Osteocyte (in vitro differentiated cells): ENCODE measurements around the gene CNGA2. TPM values are rescaled to one million over a fixed set of nuclear protein-coding genes. Genes with fewer than 3 reads are reported as not detected.

Source experiments
- DNase-seq: peaks from one replicate; pipeline ENCODE4 v3.0.0; 2021; ENCODE audit warnings: mixed read lengths; ENCODE audit not compliant: unreplicated experiment; ENCODE audit errors: extremely low spot score
- H3K27ac Mint-ChIP-seq: one replicate; pipeline ENCODE4 v1.8.0; 2021; ENCODE audit warnings: mild to moderate bottlenecking, mixed read lengths; ENCODE audit not compliant: unreplicated experiment
- H3K27me3 Mint-ChIP-seq: one replicate; pipeline ENCODE4 v1.8.0; 2021; ENCODE audit warnings: mixed read lengths; ENCODE audit not compliant: unreplicated experiment
- H3K36me3 Mint-ChIP-seq: one replicate; pipeline ENCODE4 v1.8.0; 2021; ENCODE audit warnings: mixed read lengths; ENCODE audit not compliant: unreplicated experiment
- H3K4me1 Mint-ChIP-seq: one replicate; pipeline ENCODE4 v1.8.0; 2021; ENCODE audit warnings: mixed read lengths; ENCODE audit not compliant: unreplicated experiment
- H3K4me3 Mint-ChIP-seq: one replicate; pipeline ENCODE4 v1.8.0; 2021; ENCODE audit warnings: mild to moderate bottlenecking, moderate library complexity, mixed read lengths; ENCODE audit not compliant: unreplicated experiment
- H3K9me3 Mint-ChIP-seq: one replicate; pipeline ENCODE4 v1.8.0; 2021; ENCODE audit warnings: mixed read lengths; ENCODE audit not compliant: unreplicated experiment
- total RNA-seq: library from RNA; stranded (reverse); gene quantifications from 2 replicates; pipeline ENCODE4 v1.2.1, GENCODE V29; 2021
- TF ChIP-seq, protein P1 (sequence below): fragments of 200-600 bp; sonication (generic); IDR thresholded peaks from 2 replicates; pipeline ENCODE4 v1.5.0; 2021; ENCODE audit warnings: antibody characterized with exemption, mild to moderate bottlenecking, moderate library complexity

CNGA2 gene
- total RNA-seq, 1 donor from 2014 or later, result not detected

DNA sequence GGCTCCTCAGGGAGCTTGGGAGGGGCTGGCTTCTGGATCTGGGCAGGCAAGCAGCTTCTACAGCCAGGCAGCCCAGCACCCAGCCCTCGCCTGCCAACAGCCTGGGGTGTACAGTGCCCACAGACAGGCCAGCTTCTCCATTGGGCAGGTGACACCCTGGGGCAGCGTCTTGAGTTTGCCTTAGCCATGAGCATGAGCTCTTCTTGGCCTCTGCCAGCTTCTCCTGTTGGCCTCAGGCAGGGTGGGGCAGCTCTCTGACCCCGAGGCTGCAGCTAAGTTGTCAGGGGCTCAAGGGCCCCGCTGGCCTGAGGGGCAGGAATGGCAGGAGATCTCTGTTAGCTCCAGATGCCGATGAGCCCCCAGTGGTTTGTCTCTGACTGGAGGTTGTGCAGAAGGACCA, 7.8 kb upstream of the CNGA2 start:
- Mint-ChIP-seq H3K4me1 (no peaks in the 10 kb centered on the region), H3K36me3 (no peaks in the 10 kb centered on the region), H3K4me3 (no peak overlapping the region), H3K27me3 (no peaks in the 10 kb centered on the region), H3K9me3 (peaks cover 33% of the 10 kb centered on the region), H3K27ac (no peak overlapping the region)
- no peak for DNase-seq
- TF ChIP-seq, protein P1, sequence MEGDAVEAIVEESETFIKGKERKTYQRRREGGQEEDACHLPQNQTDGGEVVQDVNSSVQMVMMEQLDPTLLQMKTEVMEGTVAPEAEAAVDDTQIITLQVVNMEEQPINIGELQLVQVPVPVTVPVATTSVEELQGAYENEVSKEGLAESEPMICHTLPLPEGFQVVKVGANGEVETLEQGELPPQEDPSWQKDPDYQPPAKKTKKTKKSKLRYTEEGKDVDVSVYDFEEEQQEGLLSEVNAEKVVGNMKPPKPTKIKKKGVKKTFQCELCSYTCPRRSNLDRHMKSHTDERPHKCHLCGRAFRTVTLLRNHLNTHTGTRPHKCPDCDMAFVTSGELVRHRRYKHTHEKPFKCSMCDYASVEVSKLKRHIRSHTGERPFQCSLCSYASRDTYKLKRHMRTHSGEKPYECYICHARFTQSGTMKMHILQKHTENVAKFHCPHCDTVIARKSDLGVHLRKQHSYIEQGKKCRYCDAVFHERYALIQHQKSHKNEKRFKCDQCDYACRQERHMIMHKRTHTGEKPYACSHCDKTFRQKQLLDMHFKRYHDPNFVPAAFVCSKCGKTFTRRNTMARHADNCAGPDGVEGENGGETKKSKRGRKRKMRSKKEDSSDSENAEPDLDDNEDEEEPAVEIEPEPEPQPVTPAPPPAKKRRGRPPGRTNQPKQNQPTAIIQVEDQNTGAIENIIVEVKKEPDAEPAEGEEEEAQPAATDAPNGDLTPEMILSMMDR, result no peak

- no peak overlapping the region for H3K27ac Mint-ChIP-seq
- TF ChIP-seq, protein P1, result no peak
- peaks cover 33% of the 10 kb centered on the region for H3K9me3 Mint-ChIP-seq
Measured at GRCh38 chrX:151727346-151727745, 7.2 kb upstream of the CNGA2 start.

DNA sequence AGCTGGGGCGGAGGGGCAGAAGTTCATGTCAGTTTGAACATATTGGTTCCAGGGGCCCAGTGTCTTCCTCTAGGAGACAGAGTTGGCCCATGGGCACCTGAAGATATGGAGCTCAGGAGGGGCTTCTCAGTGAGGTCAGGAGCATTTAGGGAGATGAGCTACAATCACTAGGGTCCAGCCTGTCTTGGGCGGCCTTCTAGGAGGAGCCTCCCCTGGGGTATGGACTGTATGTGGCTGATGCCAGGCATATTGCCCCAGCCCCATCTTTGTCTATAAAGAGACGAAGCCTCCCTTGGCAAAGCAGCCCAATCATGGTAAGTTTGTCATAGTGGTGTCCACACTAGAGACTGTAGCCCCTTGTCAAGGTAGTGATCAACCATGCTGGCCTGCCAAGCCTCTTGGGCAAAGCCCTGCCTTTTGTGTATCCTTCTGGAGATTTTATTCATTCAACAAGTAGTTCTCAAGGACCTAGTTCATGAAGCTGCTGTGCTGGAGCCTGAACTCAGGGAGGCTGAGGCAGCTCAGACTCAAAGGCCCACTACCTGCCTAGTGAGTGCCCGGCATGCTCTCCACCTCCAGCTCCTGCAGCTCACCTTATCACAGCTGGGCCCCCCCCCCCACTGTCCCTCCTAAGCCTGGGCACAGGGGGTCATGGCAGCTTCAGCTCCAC, 5.4 kb upstream of the CNGA2 start:
- Mint-ChIP-seq H3K9me3 (peaks cover 31% of the 10 kb centered on the region), H3K36me3 (no peaks in the 10 kb centered on the region), H3K27me3 (no peaks in the 10 kb centered on the region), H3K27ac (no peak overlapping the region), H3K4me3 (no peak overlapping the region), H3K4me1 (no peaks in the 10 kb centered on the region)
- DNase-seq, result no peak
- TF ChIP-seq, protein P1, result no peak

More at GRCh38 chrX:151727346-151727745, 7.2 kb upstream of the CNGA2 start:
- Mint-ChIP-seq H3K27me3 (no peaks in the 10 kb centered on the region), H3K4me3 (no peak overlapping the region), H3K4me1 (no peaks in the 10 kb centered on the region), H3K36me3 (no peaks in the 10 kb centered on the region)
- no peak for DNase-seq

DNA sequence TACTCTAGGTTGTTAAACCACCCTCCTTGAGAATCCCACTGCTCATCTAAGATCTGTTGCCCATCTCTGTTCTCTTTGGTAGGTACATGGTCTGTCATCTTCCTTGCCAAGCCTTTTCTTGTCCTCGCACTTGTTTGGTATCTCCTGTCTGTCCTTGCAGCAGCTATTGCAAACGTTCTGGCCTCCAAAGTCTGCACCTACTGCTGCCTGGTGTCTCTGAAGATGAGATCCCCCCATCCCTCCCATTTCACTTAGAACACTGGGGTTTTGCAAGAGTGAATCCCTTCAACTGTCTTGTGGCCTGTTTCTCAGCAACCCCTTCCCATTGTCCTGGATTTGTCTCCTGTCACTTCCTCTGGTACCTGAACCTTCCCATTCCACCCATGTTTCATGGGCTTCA, 673 bp downstream of the CNGA2 start:
- no peak overlapping the region for H3K27ac Mint-ChIP-seq
- TF ChIP-seq, protein P1, result no peak
- no peak for DNase-seq
- H3K27me3 Mint-ChIP-seq, result no peaks in the 10 kb centered on the region
- no peak overlapping the region for H3K4me3 Mint-ChIP-seq
- H3K9me3 Mint-ChIP-seq, result peaks cover 43% of the 10 kb centered on the region
- H3K4me1 Mint-ChIP-seq, result no peaks in the 10 kb centered on the region
- H3K36me3 Mint-ChIP-seq, result no peaks in the 10 kb centered on the region

DNA sequence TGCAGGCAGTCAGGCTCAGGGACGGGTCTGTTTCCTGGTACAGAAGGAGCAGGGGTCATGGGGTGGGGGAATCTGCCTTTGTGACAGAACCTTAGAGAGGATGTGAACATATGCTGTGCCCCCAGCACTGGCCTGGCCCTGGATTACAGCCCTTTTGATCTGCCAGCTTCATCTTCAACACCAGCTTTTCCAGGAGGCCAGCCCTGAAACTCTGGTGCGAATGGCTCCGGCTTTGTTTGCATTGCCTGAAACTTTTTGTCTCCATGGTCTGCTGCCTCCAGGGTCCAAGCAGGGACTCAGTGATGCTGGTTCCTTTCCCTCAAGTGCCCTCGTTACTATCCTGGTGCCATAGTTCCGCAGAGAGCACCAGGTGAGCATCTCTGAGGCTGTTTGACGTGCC, 2.1 kb downstream of the CNGA2 start:
- Mint-ChIP-seq H3K9me3 (peaks cover 47% of the 10 kb centered on the region), H3K27me3 (no peaks in the 10 kb centered on the region), H3K36me3 (no peaks in the 10 kb centered on the region), H3K4me3 (no peak overlapping the region), H3K27ac (no peak overlapping the region), H3K4me1 (no peaks in the 10 kb centered on the region)
- TF ChIP-seq, protein P1, result no peak
- DNase-seq, result no peak
